ENCODE measurements around the gene CCDC146. TPM values are rescaled to one million over a fixed set of nuclear protein-coding genes. Genes with fewer than 3 reads are reported as not detected.

The CCDC146 gene
- total and polyA plus RNA-seq, 9 of the 15 experiments (the other 6 are each of a cell fraction or from before 2014, with no cell fraction given) = 0.10 to 0.98 (median 0.26) TPM; not detected in 1

DNA sequence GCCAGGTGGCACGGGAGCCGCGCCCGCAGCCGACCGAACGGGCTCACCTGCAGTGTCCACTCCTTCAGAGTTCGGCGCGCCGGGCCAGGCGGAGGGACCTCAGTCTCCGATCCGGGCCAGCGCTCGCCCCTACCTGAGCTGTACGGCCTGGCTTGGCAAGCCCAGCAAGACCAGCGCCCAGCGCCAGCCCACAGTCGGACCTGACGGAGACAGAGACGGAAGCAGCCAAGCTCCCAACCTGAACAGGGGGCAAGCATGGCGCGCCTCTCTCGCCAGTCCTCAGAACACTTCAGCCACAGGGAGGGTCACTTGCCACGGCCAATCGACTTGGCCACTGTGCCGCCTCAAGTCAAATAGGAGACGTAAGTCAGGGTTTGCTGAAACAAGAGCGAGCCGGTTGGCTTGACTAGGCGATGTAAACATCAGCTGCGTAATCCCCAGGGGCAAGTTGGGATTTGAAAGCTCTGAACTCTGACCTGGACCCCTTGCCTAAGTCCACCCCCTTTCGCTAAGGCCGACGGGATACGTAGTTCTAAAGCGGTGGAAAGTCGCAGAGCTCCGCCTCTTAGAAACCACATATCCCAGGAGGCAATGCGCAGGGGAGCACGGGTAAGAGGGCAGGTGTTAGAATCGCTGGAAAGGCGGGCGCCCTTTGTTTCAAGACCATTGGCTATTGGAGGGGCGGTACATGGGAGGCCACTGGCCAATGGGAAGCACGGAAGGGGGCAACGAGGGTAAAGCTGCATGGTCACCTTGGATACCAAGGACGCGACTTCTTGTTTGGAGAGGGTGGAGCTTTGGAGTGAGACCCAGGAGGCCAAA lies at the start of gene CCDC146 (continued):
- TF ChIP-seq, protein P1, sequence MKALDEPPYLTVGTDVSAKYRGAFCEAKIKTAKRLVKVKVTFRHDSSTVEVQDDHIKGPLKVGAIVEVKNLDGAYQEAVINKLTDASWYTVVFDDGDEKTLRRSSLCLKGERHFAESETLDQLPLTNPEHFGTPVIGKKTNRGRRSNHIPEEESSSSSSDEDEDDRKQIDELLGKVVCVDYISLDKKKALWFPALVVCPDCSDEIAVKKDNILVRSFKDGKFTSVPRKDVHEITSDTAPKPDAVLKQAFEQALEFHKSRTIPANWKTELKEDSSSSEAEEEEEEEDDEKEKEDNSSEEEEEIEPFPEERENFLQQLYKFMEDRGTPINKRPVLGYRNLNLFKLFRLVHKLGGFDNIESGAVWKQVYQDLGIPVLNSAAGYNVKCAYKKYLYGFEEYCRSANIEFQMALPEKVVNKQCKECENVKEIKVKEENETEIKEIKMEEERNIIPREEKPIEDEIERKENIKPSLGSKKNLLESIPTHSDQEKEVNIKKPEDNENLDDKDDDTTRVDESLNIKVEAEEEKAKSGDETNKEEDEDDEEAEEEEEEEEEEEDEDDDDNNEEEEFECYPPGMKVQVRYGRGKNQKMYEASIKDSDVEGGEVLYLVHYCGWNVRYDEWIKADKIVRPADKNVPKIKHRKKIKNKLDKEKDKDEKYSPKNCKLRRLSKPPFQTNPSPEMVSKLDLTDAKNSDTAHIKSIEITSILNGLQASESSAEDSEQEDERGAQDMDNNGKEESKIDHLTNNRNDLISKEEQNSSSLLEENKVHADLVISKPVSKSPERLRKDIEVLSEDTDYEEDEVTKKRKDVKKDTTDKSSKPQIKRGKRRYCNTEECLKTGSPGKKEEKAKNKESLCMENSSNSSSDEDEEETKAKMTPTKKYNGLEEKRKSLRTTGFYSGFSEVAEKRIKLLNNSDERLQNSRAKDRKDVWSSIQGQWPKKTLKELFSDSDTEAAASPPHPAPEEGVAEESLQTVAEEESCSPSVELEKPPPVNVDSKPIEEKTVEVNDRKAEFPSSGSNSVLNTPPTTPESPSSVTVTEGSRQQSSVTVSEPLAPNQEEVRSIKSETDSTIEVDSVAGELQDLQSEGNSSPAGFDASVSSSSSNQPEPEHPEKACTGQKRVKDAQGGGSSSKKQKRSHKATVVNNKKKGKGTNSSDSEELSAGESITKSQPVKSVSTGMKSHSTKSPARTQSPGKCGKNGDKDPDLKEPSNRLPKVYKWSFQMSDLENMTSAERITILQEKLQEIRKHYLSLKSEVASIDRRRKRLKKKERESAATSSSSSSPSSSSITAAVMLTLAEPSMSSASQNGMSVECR (CRISPR knock-in tag; IDR thresholded peaks at IDR 0.05) = 0 out of 2 replicates have a peak, but pooled peaks have one; percentile 42
- TF ChIP-seq, protein P2, sequence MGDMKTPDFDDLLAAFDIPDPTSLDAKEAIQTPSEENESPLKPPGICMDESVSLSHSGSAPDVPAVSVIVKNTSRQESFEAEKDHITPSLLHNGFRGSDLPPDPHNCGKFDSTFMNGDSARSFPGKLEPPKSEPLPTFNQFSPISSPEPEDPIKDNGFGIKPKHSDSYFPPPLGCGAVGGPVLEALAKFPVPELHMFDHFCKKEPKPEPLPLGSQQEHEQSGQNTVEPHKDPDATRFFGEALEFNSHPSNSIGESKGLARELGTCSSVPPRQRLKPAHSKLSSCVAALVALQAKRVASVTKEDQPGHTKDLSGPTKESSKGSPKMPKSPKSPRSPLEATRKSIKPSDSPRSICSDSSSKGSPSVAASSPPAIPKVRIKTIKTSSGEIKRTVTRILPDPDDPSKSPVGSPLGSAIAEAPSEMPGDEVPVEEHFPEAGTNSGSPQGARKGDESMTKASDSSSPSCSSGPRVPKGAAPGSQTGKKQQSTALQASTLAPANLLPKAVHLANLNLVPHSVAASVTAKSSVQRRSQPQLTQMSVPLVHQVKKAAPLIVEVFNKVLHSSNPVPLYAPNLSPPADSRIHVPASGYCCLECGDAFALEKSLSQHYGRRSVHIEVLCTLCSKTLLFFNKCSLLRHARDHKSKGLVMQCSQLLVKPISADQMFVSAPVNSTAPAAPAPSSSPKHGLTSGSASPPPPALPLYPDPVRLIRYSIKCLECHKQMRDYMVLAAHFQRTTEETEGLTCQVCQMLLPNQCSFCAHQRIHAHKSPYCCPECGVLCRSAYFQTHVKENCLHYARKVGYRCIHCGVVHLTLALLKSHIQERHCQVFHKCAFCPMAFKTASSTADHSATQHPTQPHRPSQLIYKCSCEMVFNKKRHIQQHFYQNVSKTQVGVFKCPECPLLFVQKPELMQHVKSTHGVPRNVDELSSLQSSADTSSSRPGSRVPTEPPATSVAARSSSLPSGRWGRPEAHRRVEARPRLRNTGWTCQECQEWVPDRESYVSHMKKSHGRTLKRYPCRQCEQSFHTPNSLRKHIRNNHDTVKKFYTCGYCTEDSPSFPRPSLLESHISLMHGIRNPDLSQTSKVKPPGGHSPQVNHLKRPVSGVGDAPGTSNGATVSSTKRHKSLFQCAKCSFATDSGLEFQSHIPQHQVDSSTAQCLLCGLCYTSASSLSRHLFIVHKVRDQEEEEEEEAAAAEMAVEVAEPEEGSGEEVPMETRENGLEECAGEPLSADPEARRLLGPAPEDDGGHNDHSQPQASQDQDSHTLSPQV (IDR thresholded peaks at IDR 0.05) = peak; percentile 79
- TF ChIP-seq MBD2 (IDR thresholded peaks at IDR 0.05; ENCODE audit: borderline replicate concordance, low read depth) (peak; percentile 94), YY1 (IDR thresholded peaks at IDR 0.05; ENCODE audit: borderline replicate concordance in 1 of 3, control insufficient read depth in 1 of 3, extremely low read depth in 1 of 3, insufficient read depth in 3 of 3, insufficient read length in 1 of 3, insufficient replicate concordance in 2 of 3, low read depth in 1 of 3, low read length in 2 of 3) (peak in 1 of 3 experiments; percentile 42), KDM5B (IDR thresholded peaks at IDR 0.05; ENCODE audit: insufficient replicate concordance, low read depth, low read length) (peak; percentile 40), RBBP5 (IDR thresholded peaks at IDR 0.05; ENCODE audit: borderline replicate concordance, insufficient read depth, low read length, poor library complexity, severe bottlenecking) (peak; percentile 61), HDAC1 (IDR thresholded peaks at IDR 0.05) (peak in 1 of 2 experiments; percentile 83; a peak in 2 of 4 replicates), POU5F1 (IDR thresholded peaks at IDR 0.05; ENCODE audit: borderline replicate concordance, low read depth, low read length, partially characterized antibody) (peak; percentile 72), ZNF644 (tag; IDR thresholded peaks at IDR 0.05; ENCODE audit: low read depth) (peak; percentile 94), NRF1 (conservative IDR thresholded peaks at IDR 0.05 in 1 of 2, IDR thresholded peaks at IDR 0.05 in 1 of 2) (peak; percentile 84 to 87)
- TF ChIP-seq, protein P3, sequence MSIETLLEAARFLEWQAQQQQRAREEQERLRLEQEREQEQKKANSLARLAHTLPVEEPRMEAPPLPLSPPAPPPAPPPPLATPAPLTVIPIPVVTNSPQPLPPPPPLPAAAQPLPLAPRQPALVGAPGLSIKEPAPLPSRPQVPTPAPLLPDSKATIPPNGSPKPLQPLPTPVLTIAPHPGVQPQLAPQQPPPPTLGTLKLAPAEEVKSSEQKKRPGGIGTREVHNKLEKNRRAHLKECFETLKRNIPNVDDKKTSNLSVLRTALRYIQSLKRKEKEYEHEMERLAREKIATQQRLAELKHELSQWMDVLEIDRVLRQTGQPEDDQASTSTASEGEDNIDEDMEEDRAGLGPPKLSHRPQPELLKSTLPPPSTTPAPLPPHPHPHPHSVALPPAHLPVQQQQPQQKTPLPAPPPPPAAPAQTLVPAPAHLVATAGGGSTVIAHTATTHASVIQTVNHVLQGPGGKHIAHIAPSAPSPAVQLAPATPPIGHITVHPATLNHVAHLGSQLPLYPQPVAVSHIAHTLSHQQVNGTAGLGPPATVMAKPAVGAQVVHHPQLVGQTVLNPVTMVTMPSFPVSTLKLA (conservative IDR thresholded peaks at IDR 0.05) = peak; percentile 87 to 93
- TF ChIP-seq, protein P4, sequence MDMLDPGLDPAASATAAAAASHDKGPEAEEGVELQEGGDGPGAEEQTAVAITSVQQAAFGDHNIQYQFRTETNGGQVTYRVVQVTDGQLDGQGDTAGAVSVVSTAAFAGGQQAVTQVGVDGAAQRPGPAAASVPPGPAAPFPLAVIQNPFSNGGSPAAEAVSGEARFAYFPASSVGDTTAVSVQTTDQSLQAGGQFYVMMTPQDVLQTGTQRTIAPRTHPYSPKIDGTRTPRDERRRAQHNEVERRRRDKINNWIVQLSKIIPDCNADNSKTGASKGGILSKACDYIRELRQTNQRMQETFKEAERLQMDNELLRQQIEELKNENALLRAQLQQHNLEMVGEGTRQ (CRISPR knock-in tag; IDR thresholded peaks at IDR 0.05) = peak; percentile 55

Measured in K562 (cell line).